Sigmoid colon (tissue), 7 donors: ENCODE data around the gene CTSD. TPM values are rescaled to one million over a fixed set of nuclear protein-coding genes. Genes with fewer than 3 reads are reported as not detected.

Experiments used
- DNase-seq: peaks from one replicate; pipeline ENCODE4 v3.0.0-alpha.2; 2019
- H3K27ac ChIP-seq, 4 donors: fragments of 200-600 bp; sonication (generic); one replicate each; pipeline ENCODE4 v1.5.1; 2016 to 2019; ENCODE audit warnings: mild to moderate bottlenecking in 1 of 4
- H3K27me3 ChIP-seq, 3 donors: fragments of 200-600 bp; sonication (generic); one replicate each; pipeline ENCODE4 v1.5.1; 2019; ENCODE audit warnings: mild to moderate bottlenecking in 1 of 3
- H3K36me3 ChIP-seq, 4 donors: fragments of 200-600 bp; sonication (generic); one replicate each; pipeline ENCODE4 v1.5.1; 2016 to 2019
- H3K4me1 ChIP-seq, 4 donors: fragments of 200-600 bp; sonication (generic); one replicate each; pipeline ENCODE4 v1.5.1; 2017 to 2019
- H3K4me3 ChIP-seq, 4 donors: fragments of 200-600 bp; sonication (generic); one replicate each; pipeline ENCODE4 v1.5.1; 2017 to 2019; ENCODE audit warnings: mild to moderate bottlenecking in 2 of 4, moderate library complexity in 1 of 4
- H3K9me3 ChIP-seq, 4 donors: fragments of 200-600 bp in 3 of 4; sonication (generic) in 3 of 4; one replicate each; pipeline versions ENCODE4 v1.5.1 to v1.6.1; 2013 to 2019
- CTCF ChIP-seq, 4 experiments: fragments of 450-650 bp in 3 of 4; fragments of 200-600 bp in 1 of 4; IDR thresholded peaks; one replicate each; pipeline ENCODE4 v1.5.1; 2016 to 2019; ENCODE audit warnings: antibody characterized with exemption in 4 of 4, mild to moderate bottlenecking in 3 of 4, moderate library complexity in 2 of 4
- EP300 ChIP-seq, 4 donors: sonication (generic); formaldehyde crosslinking; IDR thresholded peaks; one replicate each; pipeline ENCODE4 v1.6.1; 2017; ENCODE audit warnings: antibody characterized with exemption in 4 of 4
- POLR2A ChIP-seq, 2 donors: fragments of 450-650 bp; IDR thresholded peaks; one replicate each; pipeline ENCODE4 v1.6.1; 2016; ENCODE audit warnings: antibody characterized with exemption in 2 of 2, mild to moderate bottlenecking in 2 of 2, moderate library complexity in 2 of 2
- POLR2AphosphoS5 ChIP-seq, 4 donors: sonication (generic); formaldehyde crosslinking; IDR thresholded peaks; one replicate each; pipeline ENCODE4 v1.6.1; 2017; ENCODE audit warnings: antibody characterized with exemption in 4 of 4
- WGBS, 2 donors: extraction: QIAGEN DNeasy Blood & Tissue Kit; methylation state at CpG; one replicate each; pipeline ENCODE4 v1.1.7; 2013; 5-methylcytosine and 5-hydroxymethylcytosine counted together
- intact Hi-C: fragments of 100-400 bp; cut with DNase I; formaldehyde crosslinking; loops from one replicate; pipeline ENCODE4 v1.15.1; 2023
- polyA plus RNA-seq, 3 donors: library from polyadenylated mRNA; stranded (reverse); fragments of 200-250 nt; gene quantifications; one replicate each; pipeline ENCODE4 v1.2.3, GENCODE V29; 2013
- total RNA-seq, 4 donors: library from RNA; depleted of rRNA; stranded (reverse); fragments of >200 nt; gene quantifications; one replicate each; pipeline ENCODE4 v1.1.0, GENCODE V29; 2016
- donor health status: healthy with polysubstance abuse.
- donor health status: Bipolar disorder and iron deficiency.
- donor health status: healthy.

CTSD gene
- total and polyA plus RNA-seq, 7 donors: 173 to 1,586 (median 222) TPM

- Histone ChIP-seq H3K9me3 (no peaks in the 10 kb centered on the region), H3K36me3 (no peaks in the 10 kb centered on the region), H3K27ac (no peak overlapping the region), H3K4me3 (no peak overlapping the region), H3K4me1 (no peaks in the 10 kb centered on the region), H3K27me3 (peaks cover 0 to 6% (median 0%) of the 10 kb centered on the region in 3 donors)
- DNase-seq: no peak
- WGBS, 2 donors: 83% methylated on average over 21 of the region's 21 CpGs
- TF ChIP-seq EP300 (IDR thresholded peaks at IDR 0.05): no peak
- TF ChIP-seq POLR2AphosphoS5 (IDR thresholded peaks at IDR 0.05): no peak
- no peak for TF ChIP-seq CTCF (IDR thresholded peaks at IDR 0.05)
- no peak for TF ChIP-seq POLR2A (IDR thresholded peaks at IDR 0.05)
- intact Hi-C loops: no loop called here
Measured at GRCh38 chr11:1785749-1786413, 22.2 kb upstream of the CTSD start.

- H3K4me3 ChIP-seq: no peak overlapping the region
- peaks cover 0 to 6% (median 0%) of the 10 kb centered on the region in 3 donors for H3K27me3 ChIP-seq
- no peaks in the 10 kb centered on the region for H3K4me1 ChIP-seq
- DNase-seq: no peak
- TF ChIP-seq EP300 (IDR thresholded peaks at IDR 0.05) (no peak), POLR2A (IDR thresholded peaks at IDR 0.05) (no peak), POLR2AphosphoS5 (IDR thresholded peaks at IDR 0.05) (no peak)
- intact Hi-C loops: no loop called here
- H3K9me3 ChIP-seq: no peaks in the 10 kb centered on the region
- WGBS, 2 donors: 85 to 89% methylated on average over 23 of the region's 23 CpGs
- no peaks in the 10 kb centered on the region for H3K36me3 ChIP-seq
- no peak overlapping the region for H3K27ac ChIP-seq
Measured at GRCh38 chr11:1784761-1785650, 21.3 kb upstream of the CTSD start.

- 78 to 88% methylated on average over 24 of the region's 24 CpGs for WGBS, 2 donors
- no peaks in the 10 kb centered on the region for H3K4me1 ChIP-seq
- no peak for DNase-seq
- H3K4me3 ChIP-seq: no peak overlapping the region
- no peak overlapping the region for H3K27ac ChIP-seq
- no peaks in the 10 kb centered on the region for H3K36me3 ChIP-seq
- TF ChIP-seq POLR2A (IDR thresholded peaks at IDR 0.05): no peak
- TF ChIP-seq CTCF (IDR thresholded peaks at IDR 0.05): no peak
- no peak for TF ChIP-seq POLR2AphosphoS5 (IDR thresholded peaks at IDR 0.05)
- TF ChIP-seq EP300 (IDR thresholded peaks at IDR 0.05): no peak
- no peaks in the 10 kb centered on the region for H3K9me3 ChIP-seq
- intact Hi-C loops: no loop called here
- peaks cover 0 to 6% (median 0%) of the 10 kb centered on the region in 3 donors for H3K27me3 ChIP-seq
Measured at GRCh38 chr11:1783725-1784529, 20.2 kb upstream of the CTSD start.

GRCh38 chr11:1782831-1783724 is 19.4 kb upstream of the CTSD start:
- no peak overlapping the region for H3K27ac ChIP-seq
- H3K36me3 ChIP-seq: no peaks in the 10 kb centered on the region
- no peaks in the 10 kb centered on the region for H3K9me3 ChIP-seq
- DNase-seq: no peak
- peaks cover 0 to 3% (median 0%) of the 10 kb centered on the region in 3 donors for H3K27me3 ChIP-seq
- no peak overlapping the region for H3K4me3 ChIP-seq
- H3K4me1 ChIP-seq: no peaks in the 10 kb centered on the region
- TF ChIP-seq EP300 (IDR thresholded peaks at IDR 0.05): no peak
- no peak for TF ChIP-seq POLR2AphosphoS5 (IDR thresholded peaks at IDR 0.05)
- TF ChIP-seq POLR2A (IDR thresholded peaks at IDR 0.05): no peak
- no peak for TF ChIP-seq CTCF (IDR thresholded peaks at IDR 0.05)
- 58 to 74% methylated on average over 20 of the region's 20 CpGs for WGBS, 2 donors
- intact Hi-C loops: no loop called here
